GM19193 (cell line): ENCODE data around the gene BOLA1.

ENCODE experiments used
- POLR2A ChIP-seq: IDR thresholded peaks from 4 replicates; pipeline ENCODE4 v1.6.1; 2011; ENCODE audit not compliant: insufficient read depth, insufficient read length; ENCODE audit errors: extremely low read depth

BOLA1 gene

DNA sequence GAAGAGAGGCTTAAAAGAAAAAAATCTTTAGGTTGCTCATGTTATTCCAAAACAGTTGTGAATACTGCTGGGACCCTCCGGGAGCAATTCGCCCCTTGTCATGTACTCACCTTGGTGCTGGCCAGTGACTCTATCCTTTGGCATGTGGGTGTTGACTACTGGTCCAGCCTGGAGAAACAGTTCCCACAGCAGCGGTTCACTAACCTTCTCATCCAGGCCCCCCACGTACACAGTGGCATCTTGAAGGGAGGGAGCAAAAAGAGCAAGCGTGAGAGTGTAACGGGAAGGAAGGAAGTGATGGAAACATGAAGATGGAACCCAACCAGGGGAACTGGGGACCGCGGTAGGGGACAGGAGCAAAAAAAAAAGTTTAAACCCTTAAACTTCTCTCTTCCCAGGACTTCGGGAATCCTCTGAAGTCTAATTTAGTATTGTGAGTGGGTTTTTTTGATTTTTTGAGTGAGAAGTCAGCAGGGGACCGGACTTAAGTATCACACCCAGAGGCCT lies 27.7 kb downstream of the BOLA1 start:
- no peak for TF ChIP-seq POLR2A

DNA sequence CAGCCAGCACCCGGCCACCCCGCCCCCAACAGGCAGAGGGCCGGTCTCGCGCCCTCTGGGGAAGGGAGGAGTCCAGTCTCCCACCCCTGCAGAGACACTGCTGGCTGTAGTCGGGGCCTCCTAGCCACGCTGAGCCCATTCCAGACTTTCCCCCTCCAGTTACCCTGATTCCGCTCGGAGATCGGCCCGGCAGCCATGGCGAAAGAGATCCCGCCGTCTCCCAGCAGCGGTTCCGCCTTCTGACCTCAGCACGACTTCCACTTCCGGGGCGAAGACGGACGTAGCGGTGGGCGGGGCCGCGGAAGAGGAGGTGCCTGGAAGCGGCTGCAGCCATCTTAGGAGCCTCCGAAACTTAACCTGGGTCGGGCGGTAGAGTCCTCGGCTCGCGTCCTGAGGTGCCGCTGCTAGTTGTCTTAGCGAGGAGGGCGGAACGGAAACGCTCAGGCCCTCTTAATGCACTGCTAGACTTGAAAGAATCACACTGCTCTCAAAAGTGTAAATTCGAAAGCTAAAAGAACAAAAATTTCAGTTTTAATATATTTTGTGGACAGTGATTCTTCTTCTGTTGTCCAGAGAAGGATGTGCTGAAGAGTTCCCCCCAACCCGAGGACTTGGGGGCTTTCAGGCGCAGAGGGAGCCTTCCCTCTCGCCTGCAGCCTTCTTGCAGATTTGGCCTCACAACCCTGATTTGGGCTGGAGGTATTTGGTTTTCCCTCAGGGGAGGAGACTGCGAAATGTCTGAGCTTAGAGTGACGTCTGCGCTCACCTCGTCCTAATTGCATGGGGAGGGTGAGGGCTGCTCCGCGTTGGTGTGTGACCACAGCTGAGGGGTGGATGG lies 28.4 kb downstream of the BOLA1 start, which contains the start of gene SF3B4:
Gene SF3B4 (minus strand): TSS at position 241 of the 838 bp plus-strand sequence. CDS start 44 bp downstream, at position 197.
- TF ChIP-seq POLR2A, result peak; percentile 96

GRCh38 chr1:149928401-149928724 lies 29.0 kb downstream of the BOLA1 start:
- no peak for TF ChIP-seq POLR2A

GRCh38 chr1:149929856-149930255 lies 30.5 kb downstream of the BOLA1 start:
- no peak for TF ChIP-seq POLR2A

- TF ChIP-seq POLR2A, result no peak
Measured at GRCh38 chr1:149931212-149931790, 31.9 kb downstream of the BOLA1 start.

DNA sequence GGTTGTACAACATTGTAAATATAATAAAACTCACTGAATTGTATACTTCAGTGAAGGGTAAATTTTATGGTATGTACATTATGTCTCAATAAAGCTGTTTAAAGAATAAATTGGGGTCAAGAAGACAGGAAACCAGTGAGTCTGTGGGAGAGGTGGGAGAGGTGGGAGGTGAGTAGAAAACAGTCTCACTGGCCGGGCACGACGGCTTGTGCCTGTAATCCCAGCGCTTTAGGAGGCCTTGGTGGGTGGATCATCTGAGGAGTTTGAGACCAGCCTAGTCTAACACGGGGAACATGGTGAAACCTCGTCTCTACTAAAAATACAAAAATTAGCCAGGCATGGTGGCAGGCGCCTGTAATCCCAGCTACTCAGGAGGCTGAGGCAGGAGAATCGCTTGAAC lies 33.1 kb downstream of the BOLA1 start:
- no peak for TF ChIP-seq POLR2A

DNA sequence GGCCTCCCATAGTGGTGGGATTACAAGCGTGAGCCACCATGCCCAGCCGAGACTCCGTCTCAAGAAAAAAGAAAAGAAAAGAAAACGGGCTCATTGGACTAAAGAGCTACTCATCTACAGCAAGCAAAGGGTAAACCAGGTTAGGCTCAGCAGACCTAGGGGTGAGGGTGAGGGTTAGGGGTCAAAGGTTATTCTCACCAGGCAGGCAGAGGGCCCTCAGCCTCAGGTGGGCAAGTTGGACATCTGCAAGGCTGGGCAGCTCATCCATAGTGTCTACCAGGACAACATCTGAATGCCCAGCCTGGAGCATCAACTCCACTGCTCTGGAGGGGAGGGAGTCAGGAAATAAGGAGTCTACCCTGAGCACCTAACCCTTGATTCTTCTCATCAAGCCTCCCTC lies 33.8 kb downstream of the BOLA1 start:
- TF ChIP-seq POLR2A, result no peak

DNA sequence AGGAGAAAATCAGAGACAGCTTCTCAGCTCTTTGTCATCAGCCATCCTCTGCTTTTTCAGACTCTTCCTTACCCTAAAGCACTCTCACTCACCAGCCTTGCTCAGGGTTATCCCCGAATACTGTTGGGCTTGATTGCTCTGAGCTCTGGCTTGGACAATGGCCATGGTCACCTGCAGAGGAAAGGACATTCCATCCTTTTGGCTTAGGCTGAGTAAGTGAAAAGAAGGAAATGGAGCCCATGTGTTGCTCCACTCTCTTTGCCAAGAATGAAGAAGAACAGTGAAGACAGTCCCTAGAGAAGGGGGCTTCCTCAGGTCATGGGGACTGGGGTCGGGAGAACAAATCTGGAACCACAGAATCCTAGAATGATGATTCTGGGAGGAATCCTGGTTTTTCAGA lies 35.0 kb downstream of the BOLA1 start:
- TF ChIP-seq POLR2A, result no peak

GRCh38 chr1:149936170-149936991 lies 37.0 kb downstream of the BOLA1 start, which contains the start of gene MTMR11:
TSS of gene MTMR11 (minus strand) at chr1:149936879. CDS start at chr1:149936647, 232 bp downstream.
- TF ChIP-seq POLR2A, result no peak

DNA sequence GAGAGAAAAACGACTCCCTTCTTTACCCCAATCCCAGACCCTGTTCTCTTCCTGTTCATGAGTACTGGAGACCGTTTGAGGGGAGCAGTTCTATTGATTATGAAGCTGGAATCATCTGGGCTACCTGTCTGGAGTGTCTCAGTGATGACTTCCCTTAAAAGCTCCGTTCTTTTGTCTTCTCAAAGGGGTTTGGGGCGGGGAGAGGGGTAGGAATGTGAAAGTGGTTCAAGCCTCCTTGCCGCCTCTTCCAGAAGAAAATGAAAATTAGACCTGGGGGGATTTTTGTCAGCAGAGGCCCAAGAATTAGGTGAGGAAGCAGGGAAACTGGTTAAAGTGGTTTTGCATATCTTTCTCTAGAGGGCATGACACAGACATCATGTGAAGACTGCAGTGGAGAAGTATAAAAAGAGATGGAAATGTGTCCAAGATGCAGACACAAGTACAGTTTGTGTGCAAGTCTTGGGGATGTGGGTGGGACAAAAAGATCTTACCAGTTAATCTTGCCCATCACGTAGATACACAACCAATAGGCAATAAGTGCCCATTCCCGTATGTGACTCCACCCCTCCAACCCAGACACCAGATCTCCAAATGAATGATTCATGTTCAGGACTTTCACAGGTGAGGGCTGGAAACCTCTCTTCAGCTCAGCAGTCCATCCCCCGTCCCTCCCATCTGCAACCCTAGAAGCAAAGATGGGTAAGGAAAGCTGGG lies 37.8 kb downstream of the BOLA1 start:
- TF ChIP-seq POLR2A, result peak; percentile 24

DNA sequence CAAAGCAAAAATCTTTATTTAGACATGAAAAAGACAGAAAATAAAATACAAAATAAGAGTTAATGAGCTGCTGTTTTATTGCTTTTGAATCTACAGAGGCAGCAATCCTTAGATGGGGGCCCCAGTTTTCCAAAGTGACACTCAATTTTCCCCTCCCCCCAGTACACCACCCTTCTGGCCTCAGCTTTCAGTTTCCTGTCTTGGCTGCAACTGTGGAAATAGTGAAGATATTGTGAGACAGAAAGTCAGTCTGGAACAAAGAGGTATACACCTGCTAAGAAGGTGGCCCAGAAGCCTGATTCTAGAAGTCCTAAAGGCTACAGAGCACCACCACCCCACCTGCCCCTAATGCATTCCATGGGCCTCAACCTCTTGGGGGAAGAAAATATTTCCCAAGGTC lies 38.4 kb downstream of the BOLA1 start:
- no peak for TF ChIP-seq POLR2A

DNA sequence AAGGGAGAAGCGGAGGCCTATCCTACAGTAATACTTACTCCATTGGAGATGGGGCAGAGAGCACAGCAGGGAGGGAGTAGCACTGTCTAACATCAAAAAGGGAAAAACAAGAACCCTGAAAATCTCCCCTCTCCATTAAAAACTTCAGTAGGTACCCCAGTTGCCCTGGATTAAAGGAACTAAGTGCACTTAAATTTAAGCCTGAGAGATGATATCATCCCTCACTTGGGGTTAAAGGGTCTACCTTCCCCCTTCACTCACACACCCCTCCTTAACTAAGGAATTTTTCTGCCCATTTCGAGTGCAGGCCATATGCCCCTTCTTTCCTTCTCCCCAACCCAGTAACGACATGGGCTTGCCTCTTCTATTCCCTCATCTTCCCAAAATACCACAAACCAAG lies 41.1 kb downstream of the BOLA1 start:
- no peak for TF ChIP-seq POLR2A

DNA sequence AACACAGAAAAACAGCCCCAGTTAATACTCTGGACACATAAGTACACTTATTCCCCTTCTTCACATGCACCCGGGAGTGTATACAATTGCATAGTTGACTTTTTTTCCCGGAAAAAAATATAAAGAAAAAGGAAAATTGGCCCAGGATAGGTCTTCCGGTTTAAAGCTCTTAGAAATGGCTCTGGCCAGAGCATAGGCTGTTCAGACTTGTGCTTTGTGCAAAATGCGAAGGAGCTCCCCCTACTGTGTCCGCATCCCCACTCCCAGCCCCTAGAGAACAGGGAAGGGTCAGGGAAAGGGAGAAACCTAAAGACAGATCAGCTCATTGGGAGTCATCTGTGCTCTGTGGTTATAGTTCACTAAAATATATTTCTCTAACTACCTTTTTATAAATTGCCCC lies 42.8 kb downstream of the BOLA1 start:
- no peak for TF ChIP-seq POLR2A

GRCh38 chr1:149942885-149943284 lies 43.5 kb downstream of the BOLA1 start:
- TF ChIP-seq POLR2A, result no peak

DNA sequence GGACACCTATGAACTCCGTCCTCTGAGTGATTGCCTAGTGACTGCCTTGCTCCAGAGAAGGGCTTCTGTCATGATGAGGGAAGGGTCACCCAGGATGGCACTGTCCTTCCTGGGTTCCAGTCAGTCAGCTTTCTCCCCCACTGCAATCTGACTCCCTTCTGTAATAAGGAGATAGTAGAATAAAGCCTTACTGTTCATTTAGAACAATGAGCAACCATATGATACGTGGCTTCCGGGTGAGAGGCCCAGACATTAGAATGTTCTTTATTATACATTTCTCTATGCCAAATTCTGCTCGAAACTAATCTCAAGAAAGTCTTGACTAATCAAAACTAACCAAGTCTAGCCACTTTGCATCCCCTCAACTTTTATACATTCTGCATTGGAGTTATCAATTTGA lies 45.8 kb downstream of the BOLA1 start:
- TF ChIP-seq POLR2A, result no peak
